ENCODE results near the gene PDAP1. TPM values are rescaled to one million over a fixed set of nuclear protein-coding genes. Genes with fewer than 3 reads are reported as not detected.
"Not testable (repeated sequence)": the region's sequence is repeated elsewhere in the genome, so short reads cannot be mapped to it uniquely, and the experiment has no call there.

The PDAP1 gene
- total and polyA plus RNA-seq, 2 experiments from 2014 or later, result 91.3 to 95.5 TPM

GRCh38 chr7:99440195-99440594, 31.8 kb upstream of the PDAP1 start:
- in situ Hi-C loops (cut with MboI), result no loop called here
- 87 to 90% methylated on average over 9 of the region's 9 CpGs for WGBS, 2 experiments (ENCODE audit: low coverage in 1 of 2, low lambda C conversion rate in 2 of 2, missing lambda C conversion rate in 2 of 2)
- Histone ChIP-seq H3F3A (ENCODE audit: insufficient read depth) (no peaks in the 10 kb centered on the region), H3K27ac (peak overlapping the region; percentile 65), H3K4me1 (ENCODE audit: insufficient read depth) (peaks cover 6% of the 10 kb centered on the region; the same call in 1 of the 2 replicates), H2AFZ (no peak overlapping the region), H3K4me3 (peak overlapping the region; percentile 100), H3K4me2 (ENCODE audit: unreplicated experiment) (peak overlapping the region; percentile 87), H3K79me2 (ENCODE audit: insufficient read depth) (peaks cover 75% of the 10 kb centered on the region), H3K27me3 (replicated peaks; ENCODE audit: insufficient read depth) (no peaks in the 10 kb centered on the region), H3K36me3 (ENCODE audit: low read depth) (0 out of 2 replicates have a peak, but pooled peaks cover 6% of the 10 kb centered on the region), H3K9ac (peak overlapping the region; percentile 92), H3K9me2 (ENCODE audit: insufficient read depth) (no peaks in the 10 kb centered on the region), H3K9me3 (ENCODE audit: low read depth) (no peaks in the 10 kb centered on the region), H4K20me1 (ENCODE audit: insufficient read depth) (no peaks in the 10 kb centered on the region)
- DNase-seq, result peak; percentile 42
- TF ChIP-seq EZH2 (IDR thresholded peaks at IDR 0.05; ENCODE audit: insufficient read depth, poor library complexity, severe bottlenecking), result no peak
- TF ChIP-seq EZH2phosphoT487 (IDR thresholded peaks at IDR 0.05; ENCODE audit: insufficient read depth, low read depth), result no peak

- 1 to 2% methylated on average over 54 to 76 of the region's 89 CpGs for WGBS, 2 experiments (ENCODE audit: low coverage in 1 of 2, low lambda C conversion rate in 2 of 2, missing lambda C conversion rate in 2 of 2)
- Histone ChIP-seq H3F3A (ENCODE audit: insufficient read depth) (no peaks in the 10 kb centered on the region), H3K27ac (peak within 1 kb of the TSS; percentile 65), H3K36me3 (ENCODE audit: low read depth) (0 out of 2 replicates have a peak, but pooled peaks cover 6% of the 10 kb centered on the region), H3K4me2 (ENCODE audit: unreplicated experiment) (peak within 1 kb of the TSS; percentile 88), H2AFZ (peak within 1 kb of the TSS; percentile 99), H3K9me2 (ENCODE audit: insufficient read depth) (no peaks in the 10 kb centered on the region), H3K9me3 (ENCODE audit: low read depth) (no peaks in the 10 kb centered on the region), H3K27me3 (replicated peaks; ENCODE audit: insufficient read depth) (no peaks in the 10 kb centered on the region), H3K4me1 (ENCODE audit: insufficient read depth) (peaks cover 6% of the 10 kb centered on the region; the same call in 1 of the 2 replicates), H4K20me1 (ENCODE audit: insufficient read depth) (no peaks in the 10 kb centered on the region), H3K4me3 (peak within 1 kb of the TSS; percentile 100), H3K9ac (peak within 1 kb of the TSS; percentile 92), H3K79me2 (ENCODE audit: insufficient read depth) (peaks cover 67% of the 10 kb centered on the region)
- no peak for TF ChIP-seq EZH2 (IDR thresholded peaks at IDR 0.05; ENCODE audit: insufficient read depth, poor library complexity, severe bottlenecking)
- no peak for TF ChIP-seq EZH2phosphoT487 (IDR thresholded peaks at IDR 0.05; ENCODE audit: insufficient read depth, low read depth)
- DNase-seq, result peak; percentile 99
- in situ Hi-C loops (cut with MboI), result no loop called here
Measured at GRCh38 chr7:99438573-99439480, 30.4 kb upstream of the PDAP1 start, which contains the start of the genes CPSF4 and PTCD1. TSS of gene CPSF4 (plus strand) at chr7:99438943. CDS start at chr7:99439083, 140 bp downstream. TSS of gene PTCD1 (minus strand) at chr7:99438798. CDS start at chr7:99435242, 3,556 bp downstream.

- peak; percentile 41 for DNase-seq
- peak overlapping the region; percentile 88 for H3K4me2 ChIP-seq (ENCODE audit: unreplicated experiment)
- in situ Hi-C loops (cut with MboI), result no loop called here
- H3K9me3 ChIP-seq (ENCODE audit: low read depth), result no peaks in the 10 kb centered on the region
- H3K27me3 ChIP-seq (replicated peaks; ENCODE audit: insufficient read depth), result no peaks in the 10 kb centered on the region
- TF ChIP-seq EZH2 (IDR thresholded peaks at IDR 0.05; ENCODE audit: insufficient read depth, poor library complexity, severe bottlenecking), result no peak
- no peak for TF ChIP-seq EZH2phosphoT487 (IDR thresholded peaks at IDR 0.05; ENCODE audit: insufficient read depth, low read depth)
- H3K79me2 ChIP-seq (ENCODE audit: insufficient read depth), result peaks cover 61% of the 10 kb centered on the region
- H3K27ac ChIP-seq, result peak overlapping the region; percentile 54
- no peaks in the 10 kb centered on the region for H4K20me1 ChIP-seq (ENCODE audit: insufficient read depth)
- H3K4me3 ChIP-seq, result peak overlapping the region; percentile 100
- H3K9me2 ChIP-seq (ENCODE audit: insufficient read depth), result no peaks in the 10 kb centered on the region
- WGBS, 2 experiments (ENCODE audit: low coverage in 1 of 2, low lambda C conversion rate in 2 of 2, missing lambda C conversion rate in 2 of 2), result 18 to 22% methylated on average over 17 to 20 of the region's 20 CpGs
- H3F3A ChIP-seq (ENCODE audit: insufficient read depth), result no peaks in the 10 kb centered on the region
- peaks cover 6% of the 10 kb centered on the region; the same call in 1 of the 2 replicates for H3K4me1 ChIP-seq (ENCODE audit: insufficient read depth)
- 0 out of 2 replicates have a peak, but pooled peaks cover 6% of the 10 kb centered on the region for H3K36me3 ChIP-seq (ENCODE audit: low read depth)
- H2AFZ ChIP-seq, result peak overlapping the region; percentile 99
- H3K9ac ChIP-seq, result peak overlapping the region; percentile 92
Measured at GRCh38 chr7:99437946-99438572, 29.7 kb upstream of the PDAP1 start.

GRCh38 chr7:99433158-99433557, 24.8 kb upstream of the PDAP1 start:
- Histone ChIP-seq H3K36me3 (ENCODE audit: low read depth) (peaks cover 8% of the 10 kb centered on the region; the same call in 1 of the 2 replicates), H3K27me3 (replicated peaks; ENCODE audit: insufficient read depth) (no peaks in the 10 kb centered on the region), H3K4me3 (no peak overlapping the region), H3K27ac (no peak overlapping the region), H4K20me1 (ENCODE audit: insufficient read depth) (no peaks in the 10 kb centered on the region), H3K9me2 (ENCODE audit: insufficient read depth) (no peaks in the 10 kb centered on the region), H3K4me2 (ENCODE audit: unreplicated experiment) (no peak overlapping the region), H3F3A (ENCODE audit: insufficient read depth) (no peaks in the 10 kb centered on the region), H3K9ac (no peak overlapping the region), H3K79me2 (ENCODE audit: insufficient read depth) (peaks cover 23% of the 10 kb centered on the region), H3K4me1 (ENCODE audit: insufficient read depth) (no peaks in the 10 kb centered on the region), H2AFZ (no peak overlapping the region), H3K9me3 (ENCODE audit: low read depth) (no peaks in the 10 kb centered on the region)
- WGBS, 2 experiments (ENCODE audit: low coverage in 1 of 2, low lambda C conversion rate in 2 of 2, missing lambda C conversion rate in 2 of 2), result 89 to 91% methylated on average over 9 of the region's 9 CpGs
- no peak for DNase-seq
- TF ChIP-seq EZH2phosphoT487 (IDR thresholded peaks at IDR 0.05; ENCODE audit: insufficient read depth, low read depth) (no peak), EZH2 (IDR thresholded peaks at IDR 0.05; ENCODE audit: insufficient read depth, poor library complexity, severe bottlenecking) (no peak)
- in situ Hi-C loops (cut with MboI), result no loop called here

GRCh38 chr7:99431756-99432540, 23.6 kb upstream of the PDAP1 start:
- H3K79me2 ChIP-seq (ENCODE audit: insufficient read depth), result peaks cover 11% of the 10 kb centered on the region
- DNase-seq; H3K27me3 ChIP-seq (replicated peaks; ENCODE audit: insufficient read depth); H3K9ac ChIP-seq; H4K20me1 ChIP-seq (ENCODE audit: insufficient read depth); H3K4me3 ChIP-seq; H3K36me3 ChIP-seq (ENCODE audit: low read depth); H3K4me2 ChIP-seq (ENCODE audit: unreplicated experiment); in situ Hi-C loops (cut with MboI); H3K9me2 ChIP-seq (ENCODE audit: insufficient read depth); H3K9me3 ChIP-seq (ENCODE audit: low read depth); H3K27ac ChIP-seq; H3K4me1 ChIP-seq (ENCODE audit: insufficient read depth); H3F3A ChIP-seq (ENCODE audit: insufficient read depth); H2AFZ ChIP-seq: not testable (repeated sequence)
- WGBS, 2 experiments (ENCODE audit: low coverage in 1 of 2, low lambda C conversion rate in 2 of 2, missing lambda C conversion rate in 2 of 2), result 89 to 90% methylated on average over 13 of the region's 13 CpGs

All from GM23248 (cell line).